Esophagus muscularis mucosa (tissue), 4 donors: ENCODE results near the gene PDGFRB. TPM values are rescaled to one million over a fixed set of nuclear protein-coding genes. Genes with fewer than 3 reads are reported as not detected.
"Not testable (repeated sequence)": the region's sequence is repeated elsewhere in the genome, so short reads cannot be mapped to it uniquely, and the experiment has no call there.

Experiments used
- DNase-seq: peaks from one replicate; pipeline ENCODE4 v3.0.0-alpha.2; 2017; ENCODE audit errors: extremely low spot score
- H3K27ac ChIP-seq, 4 donors: fragments of 200-600 bp; sonication (generic); replicated peaks in 1 of 4; 1 replicate in 3 of 4; 2 replicates in 1 of 4; pipeline ENCODE4 v1.5.1; 2016 to 2019; ENCODE audit warnings: mild to moderate bottlenecking in 1 of 4
- H3K27me3 ChIP-seq, 4 donors: fragments of 200-600 bp; sonication (generic); one replicate each; pipeline versions ENCODE4 v1.5.1 to v1.6.0; 2016 to 2019
- H3K36me3 ChIP-seq, 4 donors: fragments of 200-600 bp; sonication (generic); one replicate each; pipeline ENCODE4 v1.5.1; 2016 to 2019
- H3K4me1 ChIP-seq, 4 donors: fragments of 200-600 bp; sonication (generic); one replicate each; pipeline ENCODE4 v1.5.1; 2016 to 2019
- H3K4me3 ChIP-seq, 4 donors: fragments of 200-600 bp; sonication (generic); 1 replicate in 2 of 4; 2 replicates in 2 of 4; pipeline ENCODE4 v1.5.1; 2016 to 2019; ENCODE audit warnings: mild to moderate bottlenecking in 4 of 4, moderate library complexity in 1 of 4
- H3K9me3 ChIP-seq, 4 donors: fragments of 200-600 bp; sonication (generic); 1 replicate in 3 of 4; 2 replicates in 1 of 4; pipeline ENCODE4 v1.5.1; 2016 to 2019
- EP300 ChIP-seq: sonication (generic); formaldehyde crosslinking; IDR thresholded peaks from one replicate; pipeline ENCODE4 v1.6.1; 2017; ENCODE audit warnings: antibody characterized with exemption
- POLR2A ChIP-seq: fragments of 450-650 bp; IDR thresholded peaks from one replicate; pipeline ENCODE4 v1.6.1; 2017; ENCODE audit warnings: antibody characterized with exemption, moderate library complexity, mild to moderate bottlenecking, low read depth
- POLR2AphosphoS5 ChIP-seq, 2 donors: sonication (generic); formaldehyde crosslinking; IDR thresholded peaks; one replicate each; pipeline ENCODE4 v1.6.1; 2017; ENCODE audit warnings: antibody characterized with exemption in 2 of 2
- WGBS: methylation state at CpG from one replicate; pipeline ENCODE4 v1.1.5; 2018; 5-methylcytosine and 5-hydroxymethylcytosine counted together
- intact Hi-C: fragments of 100-400 bp; cut with DNase I; formaldehyde crosslinking; loops from one replicate; pipeline ENCODE4 v1.15.1; 2023
- total RNA-seq, 4 donors: library from RNA; depleted of rRNA; stranded (reverse); fragments of >200 nt; gene quantifications; one replicate each; pipeline versions ENCODE4 v1.1.0 to v1.2.1, GENCODE V29; 2016
- TF ChIP-seq, protein P1 (sequence below), 3 experiments: fragments of 200-600 bp in 2 of 3; fragments of 450-650 bp in 1 of 3; sonication (generic) in 2 of 3; IDR thresholded peaks; one replicate each; pipeline ENCODE4 v1.5.1; 2017 to 2019; ENCODE audit warnings: antibody characterized with exemption in 3 of 3, mild to moderate bottlenecking in 2 of 3, moderate library complexity in 1 of 3

The PDGFRB gene
- total RNA-seq, 4 donors from 2014 or later = 83.1 to 219 (median 141) TPM

DNA sequence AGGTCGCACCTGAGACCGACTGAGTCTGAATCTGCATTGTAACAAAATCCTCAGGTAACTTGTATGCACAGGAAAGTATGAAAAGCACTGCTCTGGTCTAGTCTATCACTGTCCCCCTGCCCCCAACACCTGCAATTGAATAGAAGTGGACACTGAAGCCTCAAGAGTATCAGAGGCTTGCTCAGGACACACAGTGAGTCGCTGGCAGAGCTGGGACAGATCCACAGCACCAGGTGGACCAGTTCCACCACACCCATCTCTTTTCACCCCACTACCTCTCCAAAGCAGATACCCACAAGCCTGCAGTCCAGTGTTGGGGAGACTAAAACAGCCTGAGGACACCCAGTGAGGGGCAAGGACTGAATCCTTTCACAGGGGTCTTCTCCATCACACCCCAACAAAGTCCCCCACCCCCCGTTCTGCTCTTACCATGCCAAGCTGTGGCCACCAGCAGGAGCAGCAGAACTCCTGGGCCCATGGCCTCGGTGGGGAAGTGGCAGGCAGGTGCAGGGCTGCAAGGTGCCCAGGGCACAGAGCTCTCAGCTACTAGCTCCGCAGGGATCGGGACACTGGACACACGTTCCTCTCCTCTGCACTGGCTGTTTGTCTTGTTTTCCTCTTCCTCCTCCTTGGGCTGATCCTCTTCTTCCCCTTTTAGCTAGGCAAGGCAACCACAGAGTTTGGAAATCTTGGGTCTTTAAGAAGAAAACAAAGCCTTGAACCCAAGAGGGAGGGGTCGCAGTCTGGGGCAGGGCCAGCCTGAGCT is 69.5 kb downstream of the PDGFRB start, which contains the start of gene CSF1R:
CSF1R (minus strand) TSS at position 605 of the 766 bp plus-strand sequence; CDS start at position 478, 127 bp downstream.
- Histone ChIP-seq H3K27me3 (no peaks in the 10 kb centered on the region), H3K36me3 (no peaks in the 10 kb centered on the region), H3K4me3 (peak within 1 kb of the TSS; percentile 30 to 47 (median 34)), H3K27ac (peak within 1 kb of the TSS in 1 of 4 donors; percentile 30), H3K4me1 (peaks cover 0 to 5% (median 2%) of the 10 kb centered on the region in 4 donors), H3K9me3 (no peaks in the 10 kb centered on the region)
- peak; percentile 82 for DNase-seq
- TF ChIP-seq POLR2AphosphoS5 (IDR thresholded peaks at IDR 0.05) = peak in 1 of 2 donors; percentile 7
- no peak for TF ChIP-seq POLR2A
- WGBS = 79% methylated on average over 7 of the region's 9 CpGs
- intact Hi-C loops = no loop called here

DNA sequence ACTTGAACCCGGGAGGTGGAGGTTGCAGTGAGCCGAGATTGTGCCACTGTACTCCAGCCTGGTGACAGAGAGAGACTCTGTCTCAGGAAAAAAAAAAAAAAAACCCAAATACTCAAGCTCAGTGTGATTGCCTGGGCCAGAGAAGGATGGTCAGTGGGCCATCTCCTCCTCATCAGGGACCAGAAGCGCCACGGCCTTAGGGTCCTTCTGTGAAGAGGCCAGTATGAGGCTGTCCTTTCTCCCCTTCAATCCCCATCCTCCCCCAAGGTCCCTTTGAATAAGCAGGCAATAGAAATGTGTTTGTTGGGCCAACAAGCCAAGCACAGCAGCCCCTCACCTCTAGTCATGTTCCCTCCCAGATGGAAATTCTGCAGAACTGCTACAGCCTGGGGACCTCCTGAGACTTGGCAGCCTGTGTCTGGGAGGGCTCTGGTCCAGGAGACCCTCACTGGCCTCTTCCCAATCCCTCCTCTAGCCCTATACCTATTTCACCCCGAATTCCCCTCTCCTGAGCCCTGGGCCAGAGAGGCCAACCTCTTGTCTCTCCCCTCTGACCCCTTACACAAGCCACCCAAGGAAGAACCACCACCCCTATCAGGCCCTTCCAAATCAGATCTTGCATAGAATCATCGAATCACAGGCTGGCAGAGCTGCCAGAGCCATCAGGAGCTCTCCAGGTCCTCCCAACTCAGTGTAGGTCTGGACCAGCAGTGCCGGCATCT is 70.3 kb downstream of the PDGFRB start:
- TF ChIP-seq POLR2A = no peak
- TF ChIP-seq EP300 = no peak
- TF ChIP-seq, protein P1, sequence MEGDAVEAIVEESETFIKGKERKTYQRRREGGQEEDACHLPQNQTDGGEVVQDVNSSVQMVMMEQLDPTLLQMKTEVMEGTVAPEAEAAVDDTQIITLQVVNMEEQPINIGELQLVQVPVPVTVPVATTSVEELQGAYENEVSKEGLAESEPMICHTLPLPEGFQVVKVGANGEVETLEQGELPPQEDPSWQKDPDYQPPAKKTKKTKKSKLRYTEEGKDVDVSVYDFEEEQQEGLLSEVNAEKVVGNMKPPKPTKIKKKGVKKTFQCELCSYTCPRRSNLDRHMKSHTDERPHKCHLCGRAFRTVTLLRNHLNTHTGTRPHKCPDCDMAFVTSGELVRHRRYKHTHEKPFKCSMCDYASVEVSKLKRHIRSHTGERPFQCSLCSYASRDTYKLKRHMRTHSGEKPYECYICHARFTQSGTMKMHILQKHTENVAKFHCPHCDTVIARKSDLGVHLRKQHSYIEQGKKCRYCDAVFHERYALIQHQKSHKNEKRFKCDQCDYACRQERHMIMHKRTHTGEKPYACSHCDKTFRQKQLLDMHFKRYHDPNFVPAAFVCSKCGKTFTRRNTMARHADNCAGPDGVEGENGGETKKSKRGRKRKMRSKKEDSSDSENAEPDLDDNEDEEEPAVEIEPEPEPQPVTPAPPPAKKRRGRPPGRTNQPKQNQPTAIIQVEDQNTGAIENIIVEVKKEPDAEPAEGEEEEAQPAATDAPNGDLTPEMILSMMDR (IDR thresholded peaks at IDR 0.05) = no peak
- TF ChIP-seq POLR2AphosphoS5 (IDR thresholded peaks at IDR 0.05) = no peak
- Histone ChIP-seq H3K27ac (peak overlapping the region in 1 of 4 donors; percentile 30), H3K9me3 (no peaks in the 10 kb centered on the region), H3K4me1 (peaks cover 0 to 5% (median 2%) of the 10 kb centered on the region in 4 donors), H3K4me3 (peak overlapping the region; percentile 30 to 47 (median 34)), H3K27me3 (no peaks in the 10 kb centered on the region), H3K36me3 (no peaks in the 10 kb centered on the region)
- intact Hi-C loops = no loop called here
- WGBS = 73% methylated on average over 7 of the region's 7 CpGs
- peak; percentile 79 for DNase-seq

DNA sequence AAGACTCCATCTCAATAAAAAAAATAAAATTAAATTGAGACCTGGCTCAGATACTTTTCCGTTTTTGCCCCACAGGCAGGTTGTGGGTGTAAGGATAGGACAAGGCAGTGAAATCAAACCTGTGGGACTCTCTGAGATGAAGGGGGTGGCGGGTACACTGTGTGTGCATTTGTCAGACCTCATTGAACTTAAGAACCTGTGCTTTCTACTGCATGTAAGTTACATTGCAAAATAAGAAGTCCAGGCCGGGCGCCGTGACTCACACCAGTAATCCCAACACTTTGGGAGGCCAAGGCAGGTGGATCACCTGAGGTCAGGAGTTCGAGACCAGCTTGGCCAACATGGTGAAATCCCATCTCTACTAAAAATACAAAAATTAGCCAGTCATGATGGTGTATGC is 70.9 kb downstream of the PDGFRB start:
- H3K36me3 ChIP-seq, H3K27ac ChIP-seq, H3K9me3 ChIP-seq, H3K4me1 ChIP-seq, H3K27me3 ChIP-seq, intact Hi-C loops: not testable (repeated sequence)
- 93% methylated on average over 6 of the region's 6 CpGs for WGBS
- DNase-seq = peak; percentile 79
- H3K4me3 ChIP-seq = peak overlapping the region in 3 of 4 donors; percentile 30 to 47 (median 32)

DNA sequence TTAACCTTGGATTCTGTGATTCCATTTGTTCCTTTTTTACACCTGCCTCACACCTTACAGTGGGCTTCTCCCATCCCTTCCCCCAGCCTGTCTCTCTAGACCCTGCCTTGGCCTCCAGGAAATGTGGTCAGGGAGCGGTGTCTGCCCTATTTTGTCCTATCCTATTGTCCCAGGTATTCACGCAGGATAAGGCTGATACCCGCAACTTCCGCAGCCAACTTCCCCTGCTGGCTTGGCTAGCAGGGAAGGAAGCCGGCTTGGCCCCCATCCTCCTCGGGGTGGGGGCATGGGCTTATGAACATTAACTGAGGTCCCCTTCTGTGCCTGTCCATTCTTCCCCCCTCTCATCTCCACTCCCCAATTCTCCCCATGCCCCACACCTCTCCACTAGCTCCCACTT is 72.8 kb downstream of the PDGFRB start:
- Histone ChIP-seq H3K27me3 (no peaks in the 10 kb centered on the region), H3K4me3 (peak overlapping the region in 2 of 4 donors; percentile 16 to 23), H3K9me3 (no peaks in the 10 kb centered on the region), H3K27ac (peak overlapping the region in 1 of 4 donors; percentile 1), H3K36me3 (no peaks in the 10 kb centered on the region), H3K4me1 (peaks cover 0 to 5% (median 2%) of the 10 kb centered on the region in 4 donors)
- TF ChIP-seq EP300 = no peak
- TF ChIP-seq POLR2AphosphoS5 (IDR thresholded peaks at IDR 0.05) = no peak
- no peak for TF ChIP-seq POLR2A
- TF ChIP-seq, protein P1 (IDR thresholded peaks at IDR 0.05) = no peak
- DNase-seq = no peak
- intact Hi-C loops = no loop called here
- WGBS = 61% methylated on average over 6 of the region's 6 CpGs

DNA sequence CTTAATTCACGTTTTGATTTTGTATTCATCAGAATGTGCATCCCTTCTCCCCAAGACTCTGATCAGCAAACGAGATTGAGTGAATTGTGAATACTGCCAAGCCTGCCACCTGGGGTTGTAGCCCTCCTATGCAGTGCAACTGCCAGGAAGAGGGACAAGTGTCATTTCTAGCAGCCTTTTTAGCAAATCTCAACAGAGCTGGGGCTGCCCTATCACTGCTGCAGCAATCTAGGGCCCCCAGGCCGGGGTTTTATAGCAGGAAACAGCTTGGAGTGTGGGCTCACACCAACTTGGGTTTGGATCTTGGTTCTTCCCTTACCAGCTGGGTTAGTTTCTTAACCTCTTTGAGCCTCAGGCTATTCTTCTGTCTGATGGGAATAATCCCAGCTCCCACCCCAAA is 73.3 kb downstream of the PDGFRB start:
- Histone ChIP-seq H3K27ac (no peak overlapping the region), H3K4me3 (peak overlapping the region in 2 of 4 donors; percentile 15 to 16), H3K9me3 (no peaks in the 10 kb centered on the region), H3K4me1 (peaks cover 0 to 5% (median 2%) of the 10 kb centered on the region in 4 donors), H3K27me3 (no peaks in the 10 kb centered on the region), H3K36me3 (no peaks in the 10 kb centered on the region)
- no peak for TF ChIP-seq POLR2A
- TF ChIP-seq POLR2AphosphoS5 (IDR thresholded peaks at IDR 0.05) = no peak
- TF ChIP-seq, protein P1 (IDR thresholded peaks at IDR 0.05) = no peak
- TF ChIP-seq EP300 = no peak
- intact Hi-C loops = no loop called here
- WGBS = 52% methylated on average over 3 of the region's 3 CpGs
- no peak for DNase-seq
